Neural crest cell (in vitro differentiated cells): ENCODE measurements around the gene STAT3. TPM values are rescaled to one million over a fixed set of nuclear protein-coding genes. Genes with fewer than 3 reads are reported as not detected.
"Not testable (repeated sequence)": the region's sequence is repeated elsewhere in the genome, so short reads cannot be mapped to it uniquely, and the experiment has no call there.

Experiments used
- DNase-seq: peaks from one replicate; pipeline ENCODE4 v3.0.0; 2021; ENCODE audit warnings: low read depth, mixed read lengths, low spot score
- H3K27ac Mint-ChIP-seq: one replicate; pipeline ENCODE4 v1.8.0; 2021; ENCODE audit warnings: mild to moderate bottlenecking, mixed read lengths; ENCODE audit not compliant: unreplicated experiment
- H3K27me3 Mint-ChIP-seq: 2 replicates; pipeline ENCODE4 v1.8.0; 2021; ENCODE audit warnings: low read depth, mild to moderate bottlenecking, mixed read lengths
- H3K36me3 Mint-ChIP-seq: 2 replicates; pipeline ENCODE4 v1.8.0; 2021; ENCODE audit warnings: low read depth, mild to moderate bottlenecking, mixed read lengths
- H3K4me1 Mint-ChIP-seq: 2 replicates; pipeline ENCODE4 v1.8.0; 2021; ENCODE audit warnings: mixed read lengths
- H3K4me3 Mint-ChIP-seq: one replicate; pipeline ENCODE4 v1.8.0; 2021; ENCODE audit warnings: mild to moderate bottlenecking, mixed read lengths
- H3K9me3 Mint-ChIP-seq: 2 replicates; pipeline ENCODE4 v1.8.0; 2021; ENCODE audit warnings: mixed read lengths
- CTCF ChIP-seq: fragments of 200-600 bp; sonication (generic); conservative IDR thresholded peaks from 2 replicates; pipeline ENCODE4 v1.5.0; 2021; ENCODE audit warnings: antibody characterized with exemption, mild to moderate bottlenecking
- total RNA-seq: library from RNA; stranded (reverse); gene quantifications from 2 replicates; pipeline ENCODE4 v1.2.1, GENCODE V29; 2021

Gene STAT3
- total RNA-seq, 1 donor from 2014 or later, result 40.9 TPM

DNA sequence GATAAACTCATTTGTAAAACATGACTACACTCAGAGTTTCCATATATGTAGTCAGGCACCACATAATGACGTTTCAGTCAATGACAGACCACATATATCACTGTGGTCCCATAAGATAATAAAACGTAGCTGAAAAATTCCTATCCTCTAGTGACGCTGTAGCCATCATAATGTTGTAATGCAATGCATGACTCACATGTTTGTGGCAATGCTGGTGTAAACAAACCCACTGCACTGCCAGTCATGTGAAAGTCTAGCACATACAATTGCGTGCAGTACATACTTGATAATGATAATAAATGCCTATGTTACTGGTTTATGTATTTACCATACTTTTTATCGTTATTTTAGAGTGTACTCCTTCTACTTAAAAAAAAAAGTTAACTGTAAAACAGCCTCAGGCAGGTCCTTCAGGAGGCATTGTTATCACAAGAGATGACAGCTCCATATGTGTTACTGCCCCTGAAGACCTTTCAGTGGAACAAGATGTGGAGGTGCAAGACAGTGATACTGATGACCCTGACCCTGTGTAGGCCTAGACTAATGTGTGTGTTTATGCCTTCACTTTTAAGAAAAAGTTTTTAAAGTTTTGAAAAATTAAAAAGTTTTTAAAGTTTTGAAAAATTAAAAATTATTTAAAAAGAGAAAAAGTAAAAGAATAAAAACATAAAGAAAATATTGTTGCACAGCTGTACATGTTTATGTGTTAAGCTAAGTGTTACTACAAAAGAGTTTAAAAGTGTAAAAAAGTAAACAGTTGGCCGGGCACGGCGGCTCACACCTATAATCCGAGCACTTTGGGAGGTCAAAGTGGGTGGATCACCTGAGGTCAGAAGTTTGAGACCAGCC, 121.1 kb downstream of the STAT3 start:
- H3K27ac Mint-ChIP-seq, result no peak overlapping the region
- no peaks in the 10 kb centered on the region for H3K9me3 Mint-ChIP-seq
- peaks cover 12% of the 10 kb centered on the region for H3K4me1 Mint-ChIP-seq
- H3K27me3 Mint-ChIP-seq, result no peaks in the 10 kb centered on the region
- no peak for TF ChIP-seq CTCF
- DNase-seq, result no peak
- no peak overlapping the region for H3K4me3 Mint-ChIP-seq
- H3K36me3 Mint-ChIP-seq, result no peaks in the 10 kb centered on the region

- H3K4me3 Mint-ChIP-seq, result no peak overlapping the region
- H3K9me3 Mint-ChIP-seq, result no peaks in the 10 kb centered on the region
These were observed 121.8 kb downstream of the STAT3 start for GRCh38 chr17:42266462-42266861.

DNA sequence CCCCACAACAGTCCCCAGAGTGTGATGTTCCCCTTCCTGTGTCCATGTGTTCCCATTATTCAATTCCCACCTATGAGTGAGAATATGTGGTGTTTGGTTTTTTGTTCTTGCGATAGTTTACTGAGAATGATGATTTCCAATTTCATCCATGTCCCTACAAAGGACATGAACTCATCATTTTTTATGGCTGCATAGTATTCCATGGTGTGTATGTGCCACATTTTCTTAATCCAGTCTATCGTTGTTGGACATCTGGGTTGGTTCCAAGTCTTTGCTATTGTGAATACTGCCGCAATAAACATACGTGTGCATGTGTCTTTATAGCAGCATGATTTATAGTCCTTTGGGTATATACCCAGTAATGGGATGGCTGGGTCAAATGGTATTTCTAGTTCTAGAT, 123.9 kb downstream of the STAT3 start:
- not testable (repeated sequence) for DNase-seq, H3K36me3 Mint-ChIP-seq, H3K4me1 Mint-ChIP-seq, H3K4me3 Mint-ChIP-seq, H3K27me3 Mint-ChIP-seq, H3K27ac Mint-ChIP-seq, H3K9me3 Mint-ChIP-seq

More at GRCh38 chr17:42266462-42266861, 121.8 kb downstream of the STAT3 start:
- no peak overlapping the region for H3K27ac Mint-ChIP-seq
- H3K27me3 Mint-ChIP-seq, result no peaks in the 10 kb centered on the region
- no peak for TF ChIP-seq CTCF
- H3K36me3 Mint-ChIP-seq, result no peaks in the 10 kb centered on the region
- peaks cover 9% of the 10 kb centered on the region for H3K4me1 Mint-ChIP-seq
- no peak for DNase-seq

Other genes starting within 250 kb of the STAT3 start
- 97.6 and 99.0 TPM in 2 replicates for gene RAB5C, start 233.5 kb downstream of the STAT3 start, total RNA-seq
- 0.05 and 0.14 TPM in 2 replicates for gene KCNH4, start 207.3 kb downstream of the STAT3 start, total RNA-seq
- 0.47 TPM in 1 of 2 replicates, not detected in the other for gene HCRT, start 203.0 kb downstream of the STAT3 start, total RNA-seq
- 8.4 and 8.8 TPM in 2 replicates for gene GHDC, start 193.9 kb downstream of the STAT3 start, total RNA-seq
- 48.3 and 49.2 TPM in 2 replicates for gene STAT5B, start 112.1 kb downstream of the STAT3 start, total RNA-seq
- gene STAT5A, start 99.9 kb downstream of the STAT3 start, total RNA-seq, result 2.6 and 2.9 TPM in 2 replicates
- gene CAVIN1, start 34.8 kb upstream of the STAT3 start, total RNA-seq, result 0.09 and 0.14 TPM in 2 replicates
- 59.4 and 64.7 TPM in 2 replicates for gene ATP6V0A1, start 70.4 kb upstream of the STAT3 start, total RNA-seq
- gene NAGLU, start 147.8 kb upstream of the STAT3 start, total RNA-seq, result 20.5 and 21.2 TPM in 2 replicates
- gene HSD17B1, start 164.5 kb upstream of the STAT3 start, total RNA-seq, result 1.2 and 1.9 TPM in 2 replicates
- 58.3 and 59.6 TPM in 2 replicates for gene COASY, start 173.7 kb upstream of the STAT3 start, total RNA-seq
- gene MLX, start 178.7 kb upstream of the STAT3 start, total RNA-seq, result 38.6 and 41.1 TPM in 2 replicates
- gene PSMC3IP, start 189.3 kb upstream of the STAT3 start, total RNA-seq, result 44.6 and 47.8 TPM in 2 replicates
- gene RETREG3, start 220.9 kb upstream of the STAT3 start, total RNA-seq, result 44.2 and 48.7 TPM in 2 replicates
- 101 and 102 TPM in 2 replicates for gene TUBG1, start 221.2 kb upstream of the STAT3 start, total RNA-seq